GM18519 (cell line): ENCODE results near the gene SLC25A51.
"Not testable (repeated sequence)": the region's sequence is repeated elsewhere in the genome, so short reads cannot be mapped to it uniquely, and the experiment has no call there.

ENCODE experiments used
- ATAC-seq: cut with Tn5 transposase; IDR thresholded peaks from one replicate; pipeline ENCODE4 v1.9.1; 2021; ENCODE audit warnings: mild to moderate bottlenecking, moderate library complexity; ENCODE audit not compliant: unreplicated experiment, low FRiP score

Gene SLC25A51

DNA sequence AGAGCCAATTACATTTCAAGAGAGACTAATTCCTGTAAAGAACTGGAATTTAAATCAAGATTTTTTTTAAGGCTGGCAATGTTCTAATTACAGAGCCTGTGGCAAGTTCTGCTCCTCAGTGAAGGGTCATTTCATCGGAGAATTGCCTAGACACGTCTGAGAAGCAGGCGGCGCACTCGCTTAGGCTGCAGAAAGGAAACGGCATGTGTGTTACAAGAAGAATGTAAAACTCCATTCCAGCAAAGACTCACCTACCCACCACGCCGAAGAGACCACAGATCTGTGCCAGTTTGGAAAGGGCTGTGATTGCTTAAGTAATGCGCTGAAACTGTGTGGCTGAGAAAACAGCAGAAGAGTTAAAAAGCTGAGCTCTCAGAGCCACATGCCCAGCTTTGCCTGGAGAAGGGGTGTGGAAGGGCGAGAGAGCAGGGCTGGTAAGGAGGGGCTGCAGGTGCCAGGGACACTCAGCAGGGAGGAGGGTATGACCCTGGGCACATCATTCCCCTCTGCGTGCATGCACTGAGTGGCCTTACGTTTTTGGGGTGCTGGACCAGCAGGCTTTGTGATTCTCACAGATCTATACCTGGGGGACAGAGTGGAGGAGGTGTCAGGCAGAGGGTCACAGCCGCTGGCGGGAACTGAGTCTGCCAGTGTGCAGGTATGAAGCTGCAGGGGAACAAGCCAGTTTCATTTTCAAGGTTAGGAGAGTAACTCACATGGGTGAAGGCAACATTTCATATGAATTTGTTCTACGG, 17.8 kb upstream of the SLC25A51 start:
- ATAC-seq: no peak

DNA sequence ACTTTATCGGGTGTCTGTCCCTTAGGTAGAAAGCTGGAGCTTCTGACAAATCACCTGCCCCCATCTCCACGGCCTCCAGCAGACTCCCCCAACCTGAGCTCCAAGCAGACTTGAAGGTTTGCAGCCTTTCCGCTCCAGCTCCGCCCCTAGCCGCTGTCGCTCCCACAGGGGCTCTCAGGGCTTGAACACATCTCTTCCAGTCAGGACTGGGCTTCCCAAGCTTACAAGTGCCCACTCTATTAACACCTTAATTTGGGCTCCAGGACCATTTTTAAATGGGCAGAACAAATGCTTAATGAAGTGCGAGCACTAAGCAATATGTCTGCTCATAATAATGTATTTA, 17.2 kb upstream of the SLC25A51 start:
- ATAC-seq: no peak

DNA sequence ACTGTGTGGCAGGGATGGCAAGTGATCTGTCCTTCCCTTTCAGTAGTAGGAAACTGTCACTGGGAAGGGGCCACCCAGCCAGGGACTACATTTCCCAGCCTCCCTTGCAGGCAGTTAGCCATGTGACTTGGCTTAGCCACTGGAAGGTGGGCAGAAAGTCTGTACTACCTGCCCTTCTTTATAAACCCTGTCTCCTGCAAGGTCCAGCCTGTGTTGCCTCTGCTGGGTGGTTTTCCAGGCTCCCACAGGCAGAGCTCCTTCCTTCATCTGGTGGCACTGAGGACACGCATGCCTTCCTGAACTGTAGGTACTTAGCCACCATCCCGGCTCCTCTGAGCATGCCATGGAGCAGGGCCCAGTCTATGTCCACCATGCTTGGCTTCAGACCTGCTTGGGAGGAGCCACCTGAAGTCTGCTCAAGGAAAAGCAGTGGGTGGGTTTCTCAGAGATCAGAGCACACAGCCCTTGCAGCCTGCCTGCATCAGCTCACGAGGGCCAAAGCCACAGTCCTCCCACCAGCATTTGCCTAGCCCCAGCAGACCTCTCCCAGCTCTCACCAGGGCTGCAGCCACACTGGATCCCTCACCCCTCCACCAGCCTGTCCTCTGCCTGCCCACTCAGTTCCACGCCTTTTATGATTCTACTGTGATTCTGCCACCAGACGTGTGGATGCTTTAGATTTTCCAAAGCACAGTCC, 16.7 kb upstream of the SLC25A51 start:
- ATAC-seq: peak; percentile 67

DNA sequence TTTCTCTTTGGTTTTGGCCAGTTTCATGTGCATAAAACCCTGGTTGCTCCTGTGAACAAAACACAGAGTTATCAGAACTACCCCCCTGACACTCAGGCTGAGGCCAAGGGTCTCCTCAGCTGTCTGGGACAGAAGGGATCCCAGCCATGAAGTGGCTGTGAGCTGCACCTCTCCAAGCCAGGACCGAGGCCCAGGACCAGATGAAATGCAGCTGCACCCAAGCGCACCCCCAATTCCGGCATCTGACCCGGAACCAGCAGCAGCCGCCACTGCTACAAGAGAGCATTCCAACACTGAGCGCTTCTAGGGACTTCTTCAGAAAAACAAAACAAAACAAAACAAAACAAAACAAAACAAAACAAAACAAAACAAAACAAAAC, 16.0 kb upstream of the SLC25A51 start:
- ATAC-seq: no peak

DNA sequence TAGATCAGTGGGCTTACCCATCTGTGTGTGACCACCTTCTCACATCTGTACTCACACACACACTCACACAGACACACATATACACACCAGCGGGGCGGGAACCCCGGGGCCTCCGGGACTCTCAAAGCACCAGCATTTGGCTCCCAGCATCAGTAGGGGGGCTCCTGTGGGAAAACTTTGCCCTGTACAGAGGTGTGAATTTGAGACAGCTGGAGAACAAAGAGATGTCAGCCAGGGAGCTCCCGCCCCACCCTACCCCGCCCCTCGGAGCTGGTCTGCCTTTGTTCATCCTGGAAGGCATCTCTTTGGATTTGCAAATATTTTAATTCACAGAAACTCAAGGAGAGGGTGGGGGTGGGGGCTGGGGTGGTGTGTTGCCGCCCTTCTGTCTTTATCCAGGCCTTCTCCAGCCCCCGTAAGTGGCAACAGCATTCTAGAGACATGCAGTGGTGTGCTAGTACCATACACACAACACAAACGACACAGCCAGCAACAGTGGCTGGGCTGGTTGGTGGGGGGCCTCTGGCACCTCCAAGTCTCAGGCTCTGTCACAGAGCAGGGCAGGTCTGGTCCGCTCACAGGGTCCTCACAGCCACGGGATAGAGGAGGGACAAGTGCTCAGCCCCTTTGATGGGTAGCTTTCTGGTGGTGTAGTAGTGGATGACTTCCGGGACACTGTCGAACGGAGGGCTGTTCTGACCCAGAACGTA, 15.5 kb upstream of the SLC25A51 start:
- ATAC-seq: no peak

DNA sequence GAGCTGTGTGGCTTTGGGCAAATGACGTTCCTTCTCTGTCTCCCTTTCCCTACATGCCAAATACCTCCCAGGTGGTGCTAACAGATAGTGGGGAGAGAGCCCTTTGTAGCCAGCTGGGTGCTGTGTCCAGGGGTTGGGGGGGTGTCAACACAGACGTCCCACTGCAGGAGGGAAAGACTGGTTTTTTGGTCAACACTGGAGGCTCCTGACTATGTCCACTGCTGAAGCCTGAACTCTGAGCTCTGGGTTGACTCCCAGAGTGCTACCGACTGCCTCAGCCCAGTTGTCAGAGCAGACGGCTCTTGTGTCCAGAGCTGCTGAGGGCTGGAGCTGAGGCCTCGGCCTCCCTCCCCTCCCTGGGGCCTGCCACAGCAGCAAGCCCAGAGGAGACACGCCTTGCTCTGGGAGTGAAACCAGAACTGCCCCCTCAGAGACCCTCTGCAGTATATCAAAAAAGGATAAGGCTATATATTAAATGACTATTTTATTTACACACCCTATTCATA, 14.8 kb upstream of the SLC25A51 start:
- no peak for ATAC-seq

DNA sequence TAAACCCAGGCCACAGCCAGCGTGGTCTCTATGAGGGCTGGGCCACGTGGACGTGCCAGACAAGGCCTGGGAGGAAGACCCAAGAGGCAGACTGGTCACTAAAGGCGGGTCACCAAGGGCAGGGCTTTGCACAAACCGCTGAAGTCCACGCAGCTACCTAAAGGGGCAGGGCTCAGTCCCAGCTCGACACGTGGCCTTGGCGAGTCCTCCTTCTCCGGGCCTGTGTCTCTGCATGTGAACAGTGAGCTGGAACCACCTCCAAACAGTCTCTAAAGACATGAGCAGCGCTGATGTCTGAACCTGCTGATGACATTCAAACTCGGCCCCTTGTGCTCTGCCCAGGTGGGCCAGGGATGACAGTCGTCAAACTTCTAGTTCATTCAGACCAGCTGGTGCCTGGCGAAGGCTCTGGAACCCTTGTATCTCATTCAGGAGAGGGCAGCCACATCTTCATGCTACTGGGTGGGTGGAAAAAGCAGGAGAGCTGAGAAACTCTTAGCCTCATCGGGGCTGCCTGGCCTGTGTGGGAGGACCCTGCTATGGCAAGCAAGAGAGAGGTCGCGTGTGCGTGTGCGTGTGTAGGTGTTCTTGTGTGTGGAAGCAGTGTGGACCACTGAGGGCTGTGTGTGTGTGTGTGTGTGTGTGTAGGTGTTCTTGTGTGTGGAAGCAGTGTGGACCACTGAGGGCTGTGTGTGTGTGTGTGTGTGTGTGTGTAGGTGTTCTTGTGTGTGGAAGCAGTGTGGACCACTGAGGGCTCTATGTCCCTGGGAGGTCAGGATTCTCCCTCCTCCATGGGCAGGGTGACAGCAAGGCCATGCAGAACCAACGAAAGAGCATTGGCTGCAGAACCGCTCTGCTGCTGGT, 14.1 kb upstream of the SLC25A51 start:
- ATAC-seq: no peak

DNA sequence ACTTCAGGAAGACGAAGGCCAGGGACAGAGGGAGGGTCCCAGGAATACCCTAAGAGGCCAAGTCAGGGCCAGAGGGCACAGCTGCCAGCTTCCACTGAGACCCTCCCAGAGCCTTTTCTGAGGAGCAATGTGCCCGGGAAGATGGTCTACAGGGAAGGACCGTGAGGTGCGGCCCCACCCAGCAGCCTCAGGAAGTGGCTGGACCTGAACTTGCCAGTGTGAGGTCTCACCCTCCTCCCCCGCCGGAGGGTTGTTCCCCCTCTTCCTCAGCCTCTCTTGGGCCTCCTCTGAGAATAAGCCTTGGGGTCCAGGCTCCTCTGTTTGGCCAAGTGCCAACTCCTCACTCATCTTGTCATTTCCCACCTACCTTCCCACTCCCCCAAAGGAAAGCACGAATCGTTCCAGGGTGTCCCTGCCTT, 13.4 kb upstream of the SLC25A51 start:
- ATAC-seq: no peak

DNA sequence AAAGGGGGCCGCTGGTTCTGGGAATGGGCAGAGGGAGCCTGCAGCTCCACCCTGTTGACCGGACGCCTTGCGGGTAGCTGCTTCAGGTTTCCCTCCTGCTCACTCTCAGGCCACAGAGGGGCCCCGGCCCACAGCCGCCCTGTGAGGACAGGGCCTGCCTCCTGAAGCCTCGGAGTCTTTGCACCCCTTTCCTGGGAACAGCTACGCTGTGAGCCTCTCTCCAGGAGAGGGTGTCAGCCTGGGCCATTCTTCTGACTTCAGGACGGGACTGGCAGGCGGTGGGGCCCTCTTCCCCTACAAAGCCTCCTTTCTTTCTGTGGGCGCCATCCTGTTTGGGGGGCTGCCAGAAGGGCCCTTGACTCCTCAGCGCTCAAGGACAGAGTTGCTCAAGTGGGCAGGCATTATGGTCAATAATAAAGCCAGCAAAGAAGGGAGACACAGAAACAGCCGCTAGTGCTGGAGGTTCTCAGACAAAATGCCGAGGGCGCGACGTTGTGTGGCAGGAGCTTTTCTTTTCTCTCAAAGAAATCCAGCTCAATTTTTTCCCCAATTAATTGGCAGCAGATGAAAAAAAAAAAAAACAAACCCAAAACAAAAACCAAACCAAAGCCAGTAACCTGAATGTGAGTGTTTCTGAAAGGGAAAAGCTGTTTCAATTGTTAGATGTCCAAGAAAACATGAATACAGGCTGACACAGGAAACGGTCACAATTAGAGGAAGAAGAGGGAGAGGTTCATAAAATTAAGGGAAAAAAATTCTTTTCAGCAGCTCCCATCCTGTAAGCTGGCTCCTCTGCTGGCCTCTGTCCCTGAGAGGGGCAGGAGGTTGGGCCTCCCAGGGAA, 12.8 kb upstream of the SLC25A51 start:
- no peak for ATAC-seq

DNA sequence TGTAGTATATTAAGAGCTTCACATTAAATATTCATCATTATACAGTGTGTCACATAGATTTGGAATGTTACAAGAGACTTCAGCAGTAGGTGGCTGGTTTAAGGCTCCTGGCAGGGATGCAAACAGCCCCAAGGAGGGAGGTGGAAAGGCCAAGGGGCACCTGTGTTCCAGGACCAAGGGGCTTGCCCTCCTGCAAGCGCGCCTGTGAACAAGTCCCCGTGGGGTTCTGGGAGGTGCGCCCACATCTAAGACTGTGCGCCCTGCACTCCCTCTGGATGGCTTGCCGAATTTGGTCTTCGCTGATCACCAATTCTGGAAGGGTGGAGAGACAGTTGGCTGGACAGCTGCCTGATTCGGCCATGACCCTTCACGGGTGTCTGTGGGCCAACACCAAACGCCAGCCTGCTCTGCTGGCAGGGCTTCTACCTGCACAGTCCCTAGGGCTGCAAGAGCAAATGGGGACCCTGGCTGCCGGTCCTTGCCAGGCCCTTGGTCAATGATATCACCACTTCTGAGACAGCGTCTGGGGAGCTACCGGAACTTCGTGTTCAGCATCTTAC, 12.1 kb upstream of the SLC25A51 start:
- no peak for ATAC-seq

DNA sequence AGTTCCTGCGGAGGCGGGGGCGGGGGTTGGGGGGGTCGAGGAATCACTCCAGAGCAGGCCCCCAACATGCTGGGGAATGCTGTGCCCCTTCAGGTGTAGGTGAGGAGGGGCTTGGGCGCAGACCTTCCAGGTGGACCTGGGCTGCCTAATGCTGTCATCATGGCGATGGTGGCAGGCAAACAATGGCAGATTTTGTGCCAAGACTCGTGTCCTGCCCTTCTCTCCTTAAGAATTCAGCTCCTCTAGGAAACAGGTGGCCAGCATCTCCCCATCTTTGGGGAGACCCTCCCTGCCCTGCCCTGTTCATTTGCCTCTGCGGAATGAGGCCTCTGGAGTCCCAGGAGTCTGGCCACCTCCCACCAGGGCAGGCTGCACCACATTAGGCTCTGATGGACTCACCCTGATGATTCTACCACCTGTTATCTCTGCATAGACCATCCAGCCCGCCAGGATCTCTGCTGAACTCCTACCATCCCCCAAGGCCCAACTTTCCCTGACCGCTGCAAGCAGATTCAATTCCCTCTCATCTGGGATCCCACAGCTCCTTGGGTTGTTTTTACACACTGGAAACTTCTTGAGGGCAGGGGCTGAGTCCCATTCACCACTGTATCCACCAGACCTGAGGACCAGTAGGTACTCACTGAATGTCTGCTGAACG, 10.9 kb upstream of the SLC25A51 start:
- no peak for ATAC-seq

DNA sequence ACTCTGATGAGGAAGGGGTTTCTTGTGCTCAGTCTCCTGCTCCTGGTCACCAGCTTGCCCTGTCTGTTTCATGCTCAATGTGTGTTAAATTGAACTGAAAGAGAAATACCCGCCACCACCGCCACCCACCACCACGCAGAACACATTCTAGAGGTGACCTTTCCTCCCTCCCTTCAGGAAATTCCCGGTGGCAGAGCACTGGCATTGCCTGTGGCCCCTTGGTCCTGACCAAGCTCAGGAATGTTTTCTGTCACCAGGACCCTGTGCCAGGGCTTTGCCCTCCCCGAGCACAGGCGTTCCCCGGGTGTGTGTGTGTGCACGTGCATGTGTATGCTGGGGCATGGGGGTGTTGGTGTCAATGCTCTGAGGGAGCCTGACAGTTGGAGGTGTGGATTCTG, 10.2 kb upstream of the SLC25A51 start:
- no peak for ATAC-seq

DNA sequence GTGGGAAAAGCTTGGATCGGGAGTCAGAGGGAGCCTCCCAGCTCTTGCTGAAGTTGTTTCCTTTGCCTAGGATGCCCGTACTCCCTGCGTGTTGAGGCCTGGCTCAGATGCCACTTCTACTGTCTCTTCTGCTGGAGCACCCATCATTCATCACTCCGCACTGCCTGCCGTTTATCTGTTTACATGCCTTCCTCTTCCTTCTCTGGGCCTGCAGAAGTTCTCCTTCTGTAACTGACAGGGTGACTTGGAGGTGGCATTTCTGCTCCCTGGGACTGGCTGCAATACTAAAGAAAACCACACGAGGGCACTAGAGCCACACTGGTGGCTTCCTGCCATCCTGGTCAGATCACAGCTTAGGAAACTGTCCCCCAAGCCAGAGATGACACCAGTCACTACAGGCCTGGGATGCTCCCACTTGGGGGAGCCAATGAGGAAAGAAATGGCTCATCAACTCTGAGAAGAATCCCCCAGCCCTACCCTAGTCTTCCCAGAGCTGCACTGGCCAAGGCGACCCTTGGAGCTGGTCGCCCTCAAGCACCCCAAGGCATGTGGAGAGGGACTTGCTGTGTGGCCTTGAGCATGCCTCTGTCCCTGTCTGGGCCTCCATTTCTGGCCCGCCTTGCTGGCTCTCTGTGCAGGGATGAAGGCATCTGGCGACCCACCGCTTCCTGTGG, 9.7 kb upstream of the SLC25A51 start:
- ATAC-seq: no peak

DNA sequence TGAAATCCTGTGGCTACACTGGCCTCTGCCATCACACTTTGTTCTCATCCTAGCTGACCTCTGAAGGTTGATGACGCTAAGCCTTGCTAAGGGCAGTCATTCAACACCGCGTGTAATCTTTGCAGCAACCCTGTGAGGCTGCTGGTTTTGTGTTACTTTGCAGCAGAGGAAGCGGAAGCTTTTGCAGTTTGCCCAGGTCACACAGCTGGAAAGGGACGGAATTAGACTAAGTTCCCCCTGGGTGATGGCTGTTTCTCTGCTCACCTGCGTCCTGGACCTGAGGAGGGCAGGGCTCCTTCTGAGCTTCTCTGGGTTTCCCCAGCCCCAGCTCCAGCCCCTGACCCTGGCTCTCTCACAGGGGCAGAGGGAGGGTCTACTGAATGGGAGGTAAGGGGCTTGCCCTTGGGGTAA, 7.3 kb upstream of the SLC25A51 start:
- no peak for ATAC-seq

DNA sequence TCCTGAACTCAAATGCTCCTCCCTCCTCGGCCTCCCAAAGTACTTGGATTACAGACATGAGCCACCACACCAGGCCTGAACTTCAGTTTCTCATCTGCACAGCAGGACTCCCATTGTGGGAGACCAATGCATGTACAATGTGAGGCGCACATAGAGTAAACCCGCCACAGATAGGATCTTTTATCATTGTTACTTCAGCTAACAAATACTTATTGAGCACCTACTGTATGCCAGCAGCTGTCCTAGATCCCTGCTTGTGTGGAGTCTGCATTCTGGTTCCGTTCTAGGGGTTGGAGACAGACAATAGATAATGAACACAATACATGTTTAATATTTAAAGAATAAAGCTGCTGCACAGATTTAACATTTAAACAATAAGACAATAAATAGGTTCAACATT, 6.3 kb upstream of the SLC25A51 start:
- no peak for ATAC-seq

DNA sequence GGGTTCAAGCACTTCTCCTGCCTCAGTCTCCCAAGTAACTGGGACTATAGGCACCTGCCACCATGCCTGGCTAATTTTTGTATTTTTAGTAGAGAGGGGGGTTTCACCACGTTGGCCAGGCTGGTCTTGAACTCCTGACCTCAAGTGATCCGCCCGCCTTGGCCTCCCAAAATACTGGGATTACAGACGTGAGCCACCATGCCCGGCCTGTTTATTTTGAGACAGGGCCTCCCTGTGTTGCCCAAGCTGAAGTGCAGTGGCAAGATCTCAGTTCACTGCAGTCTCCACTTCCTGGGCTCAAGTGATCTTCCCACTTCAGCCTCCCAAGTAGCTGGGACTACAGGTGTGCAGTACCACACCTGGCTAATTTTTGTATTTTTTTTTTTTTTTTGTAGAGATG, 5.9 kb upstream of the SLC25A51 start:
- ATAC-seq: not testable (repeated sequence)

DNA sequence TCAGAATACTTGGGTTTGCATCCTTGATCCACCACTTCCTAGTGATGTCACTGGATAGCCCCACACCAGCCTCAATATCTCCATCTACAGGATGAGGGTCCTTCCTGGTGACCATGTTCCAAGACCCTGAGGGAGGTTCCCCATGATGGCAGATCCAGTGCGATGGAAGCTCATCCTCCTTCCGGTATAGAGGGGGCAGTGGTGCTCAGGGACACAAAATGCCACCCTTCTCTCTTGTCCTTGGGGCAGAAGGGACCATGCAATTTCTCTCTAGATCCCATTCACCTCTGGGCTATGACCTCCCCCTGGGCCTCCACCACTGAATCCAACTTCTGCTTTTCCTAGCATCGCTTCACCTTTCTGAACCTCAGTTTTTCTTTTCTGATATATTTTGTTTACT, 5.4 kb upstream of the SLC25A51 start:
- no peak for ATAC-seq

DNA sequence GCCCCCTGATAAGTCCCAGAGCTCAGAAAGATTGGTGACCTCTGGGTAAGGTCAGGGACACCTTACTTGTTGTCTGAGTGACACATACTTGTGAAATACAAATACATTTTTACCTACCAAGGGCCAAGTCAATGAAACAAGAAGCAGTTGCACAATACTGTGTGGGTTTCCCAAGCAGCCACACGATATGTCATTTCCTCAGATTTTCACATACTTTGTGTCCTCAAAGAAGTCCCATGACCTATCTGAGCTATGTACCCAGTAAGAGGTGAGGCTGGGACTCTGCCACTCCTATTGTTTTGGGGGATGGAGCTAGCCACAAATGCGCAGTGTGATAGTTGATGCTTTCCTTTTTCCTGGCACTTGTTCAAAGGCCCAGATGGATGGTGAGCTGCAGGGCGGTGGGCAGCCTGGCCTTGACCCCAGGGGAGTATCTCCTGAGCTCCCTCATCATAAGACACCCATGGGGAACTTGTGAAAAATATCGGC, 4.8 kb upstream of the SLC25A51 start:
- ATAC-seq: no peak
